Measurements from ENCODE around the gene TFF3.

GRCh38 chr21:42332557-42333317 is 17.5 kb upstream of the TFF3 start:
- TF ChIP-seq, protein P1, sequence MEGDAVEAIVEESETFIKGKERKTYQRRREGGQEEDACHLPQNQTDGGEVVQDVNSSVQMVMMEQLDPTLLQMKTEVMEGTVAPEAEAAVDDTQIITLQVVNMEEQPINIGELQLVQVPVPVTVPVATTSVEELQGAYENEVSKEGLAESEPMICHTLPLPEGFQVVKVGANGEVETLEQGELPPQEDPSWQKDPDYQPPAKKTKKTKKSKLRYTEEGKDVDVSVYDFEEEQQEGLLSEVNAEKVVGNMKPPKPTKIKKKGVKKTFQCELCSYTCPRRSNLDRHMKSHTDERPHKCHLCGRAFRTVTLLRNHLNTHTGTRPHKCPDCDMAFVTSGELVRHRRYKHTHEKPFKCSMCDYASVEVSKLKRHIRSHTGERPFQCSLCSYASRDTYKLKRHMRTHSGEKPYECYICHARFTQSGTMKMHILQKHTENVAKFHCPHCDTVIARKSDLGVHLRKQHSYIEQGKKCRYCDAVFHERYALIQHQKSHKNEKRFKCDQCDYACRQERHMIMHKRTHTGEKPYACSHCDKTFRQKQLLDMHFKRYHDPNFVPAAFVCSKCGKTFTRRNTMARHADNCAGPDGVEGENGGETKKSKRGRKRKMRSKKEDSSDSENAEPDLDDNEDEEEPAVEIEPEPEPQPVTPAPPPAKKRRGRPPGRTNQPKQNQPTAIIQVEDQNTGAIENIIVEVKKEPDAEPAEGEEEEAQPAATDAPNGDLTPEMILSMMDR (IDR thresholded peaks at IDR 0.05): no peak
- TF ChIP-seq POLR2AphosphoS5 (IDR thresholded peaks at IDR 0.05): no peak
- TF ChIP-seq EP300 (IDR thresholded peaks at IDR 0.05): no peak
